SJSA1 (cell line): ENCODE data around the gene HLF. TPM values are rescaled to one million over a fixed set of nuclear protein-coding genes. Genes with fewer than 3 reads are reported as not detected.

Source experiments
- DNase-seq, 2 experiments: peaks; one replicate each; pipeline ENCODE4 v3.0.0-alpha.2; 2015 to 2020; ENCODE audit warnings: low spot score in 2 of 2, low read depth in 1 of 2
- H3K27ac ChIP-seq: fragments of 250-450 bp; sonication (Bioruptor Pico); 2 replicates; pipeline ENCODE4 v1.5.1; 2020; ENCODE audit warnings: mild to moderate bottlenecking, moderate library complexity
- H3K27me3 ChIP-seq: fragments of 250-450 bp; sonication (Bioruptor Pico); replicated peaks from 2 replicates; pipeline ENCODE4 v1.5.1; 2020; ENCODE audit warnings: mild to moderate bottlenecking, moderate library complexity
- H3K36me3 ChIP-seq: fragments of 250-450 bp; sonication (Bioruptor Pico); 2 replicates; pipeline ENCODE4 v1.5.1; 2020; ENCODE audit warnings: mild to moderate bottlenecking
- H3K4me1 ChIP-seq: fragments of 250-450 bp; sonication (Bioruptor Pico); replicated peaks from 2 replicates; pipeline ENCODE4 v1.6.1; 2021; ENCODE audit warnings: mild to moderate bottlenecking
- H3K4me3 ChIP-seq: fragments of 250-450 bp; sonication (Bioruptor Pico); 2 replicates; pipeline ENCODE4 v1.5.1; 2020; ENCODE audit warnings: mild to moderate bottlenecking
- H3K9me3 ChIP-seq: fragments of 250-450 bp; sonication (Bioruptor Pico); replicated peaks from 2 replicates; pipeline ENCODE4 v1.5.1; 2020; ENCODE audit warnings: mild to moderate bottlenecking
- total RNA-seq: library from RNA; depleted of rRNA; stranded (reverse); fragments of >200 nt; shearing (Covaris generic); gene quantifications from 2 replicates; pipeline ENCODE4 v1.2.3, GENCODE V29; 2014

Gene HLF
- total RNA-seq, 1 experiment from 2014 or later: 0.08 TPM

DNA sequence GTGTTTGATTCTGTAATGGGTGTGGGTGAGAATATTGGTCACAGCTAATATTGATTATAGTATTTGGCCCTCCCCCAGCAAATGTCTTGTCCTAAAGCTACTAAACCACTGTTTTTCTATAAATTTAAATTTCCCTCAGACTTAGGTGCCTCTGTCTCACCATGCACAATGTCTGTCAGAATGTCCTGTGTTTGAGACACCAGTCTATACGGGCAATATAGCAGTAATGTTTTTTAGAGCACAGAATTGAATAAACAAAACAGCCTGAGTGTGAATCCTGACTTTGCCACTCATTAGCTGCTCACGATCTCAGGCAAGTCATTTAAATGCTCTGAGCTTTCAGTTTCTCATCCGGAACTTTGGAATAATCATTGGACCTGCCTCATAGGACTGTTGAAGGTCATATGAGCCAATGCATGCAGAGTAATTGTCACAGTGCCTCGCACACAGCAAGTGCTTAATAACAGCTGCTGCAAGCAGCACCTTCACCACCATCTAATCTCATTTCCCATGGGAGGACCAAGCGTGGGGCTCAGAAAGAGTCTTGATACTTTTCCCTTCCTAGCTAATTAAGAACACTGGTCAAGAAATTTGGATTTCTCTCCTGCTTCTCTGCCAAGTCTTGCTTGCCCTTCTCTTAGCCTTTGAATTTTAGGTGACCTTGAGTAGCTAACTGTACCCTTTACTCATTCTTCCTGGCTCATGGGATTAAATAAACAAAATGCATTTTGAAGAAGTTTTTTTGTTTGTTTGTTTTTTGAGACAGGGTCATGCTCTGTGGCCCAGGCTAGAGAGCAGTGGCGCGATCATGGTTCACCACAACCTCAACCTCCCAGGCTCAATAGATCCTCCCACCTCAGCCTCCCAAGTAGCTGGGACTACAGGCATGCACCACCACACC is 9.8 kb downstream of the HLF start:
- Histone ChIP-seq H3K4me3 (no peak overlapping the region), H3K4me1 (no peaks in the 10 kb centered on the region), H3K27ac (no peak overlapping the region), H3K9me3 (no peaks in the 10 kb centered on the region), H3K36me3 (no peaks in the 10 kb centered on the region), H3K27me3 (peaks cover 10% of the 10 kb centered on the region; the same call in 1 of the 2 replicates)
- no peak for DNase-seq

GRCh38 chr17:55275894-55276804 is 11.4 kb downstream of the HLF start:
- Histone ChIP-seq H3K4me1 (no peaks in the 10 kb centered on the region), H3K27ac (no peak overlapping the region), H3K4me3 (no peak overlapping the region), H3K36me3 (no peaks in the 10 kb centered on the region), H3K9me3 (no peaks in the 10 kb centered on the region), H3K27me3 (0 out of 2 replicates have a peak, but pooled peaks cover 3% of the 10 kb centered on the region)
- no peak for DNase-seq

DNA sequence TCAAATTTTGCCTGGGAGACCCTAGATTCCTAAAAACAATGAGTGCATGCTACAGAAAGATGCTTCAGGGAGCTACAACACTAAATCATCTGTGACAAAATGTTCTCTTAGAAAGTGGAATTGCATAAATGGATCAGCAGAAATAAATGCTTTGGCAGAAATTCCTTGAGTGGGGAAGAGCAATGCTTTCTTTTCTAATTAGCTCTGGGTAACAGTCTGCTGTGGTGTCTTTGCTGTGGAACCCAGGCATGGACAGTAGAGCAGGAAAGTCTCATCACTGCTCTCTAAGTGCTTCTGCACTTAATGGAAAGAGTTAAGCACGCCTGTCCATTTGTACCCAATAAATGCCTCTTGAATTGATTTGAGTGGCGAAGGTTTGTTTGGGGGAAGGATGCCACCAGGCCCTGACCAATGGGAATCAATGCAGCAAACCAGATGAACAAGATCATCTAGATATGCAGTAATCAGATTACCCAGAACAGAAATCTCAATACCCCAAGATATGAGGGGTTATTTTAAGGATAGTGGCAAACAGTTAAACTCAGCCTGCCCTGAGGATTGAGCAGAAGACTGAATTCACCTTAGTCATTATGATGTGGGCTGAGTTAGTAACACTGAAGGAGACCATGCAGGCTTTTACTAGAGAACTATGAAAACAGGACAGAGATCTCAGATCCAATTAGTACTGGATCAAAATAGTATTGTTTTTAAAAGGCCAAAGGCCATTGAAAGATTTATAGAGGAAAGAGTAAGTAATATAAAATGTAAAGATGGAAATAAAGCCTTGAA is 13.6 kb downstream of the HLF start:
- H3K27ac ChIP-seq: no peak overlapping the region
- 0 out of 2 replicates have a peak, but pooled peaks cover 3% of the 10 kb centered on the region for H3K27me3 ChIP-seq
- DNase-seq: no peak
- no peak overlapping the region for H3K4me3 ChIP-seq
- no peaks in the 10 kb centered on the region for H3K9me3 ChIP-seq
- no peaks in the 10 kb centered on the region for H3K4me1 ChIP-seq
- no peaks in the 10 kb centered on the region for H3K36me3 ChIP-seq

GRCh38 chr17:55279203-55279602 is 14.4 kb downstream of the HLF start:
- no peak overlapping the region for H3K27ac ChIP-seq
- DNase-seq: no peak
- no peaks in the 10 kb centered on the region for H3K9me3 ChIP-seq
- 0 out of 2 replicates have a peak, but pooled peaks cover 3% of the 10 kb centered on the region for H3K27me3 ChIP-seq
- H3K4me1 ChIP-seq: no peaks in the 10 kb centered on the region
- H3K4me3 ChIP-seq: no peak overlapping the region
- H3K36me3 ChIP-seq: no peaks in the 10 kb centered on the region

DNA sequence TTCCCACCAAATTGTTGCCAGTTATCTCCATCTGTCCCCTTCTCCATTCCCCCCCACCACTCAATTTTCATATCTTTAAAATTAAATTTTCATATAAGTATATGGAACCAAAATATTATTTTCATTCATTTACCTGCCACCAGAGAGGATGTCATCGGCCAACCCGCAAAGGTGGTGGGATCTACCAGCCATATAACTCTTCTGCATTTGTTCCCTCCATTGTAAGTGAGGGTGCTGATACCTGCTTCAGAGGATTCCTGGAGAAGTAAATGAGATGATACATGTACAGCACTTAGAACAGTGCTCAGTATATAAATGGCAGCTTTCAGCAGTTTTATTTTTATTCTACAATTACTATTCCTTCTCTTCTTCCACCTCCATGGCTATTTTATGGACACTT is 15.0 kb downstream of the HLF start:
- Histone ChIP-seq H3K27me3 (no peaks in the 10 kb centered on the region), H3K36me3 (no peaks in the 10 kb centered on the region), H3K9me3 (no peaks in the 10 kb centered on the region), H3K4me3 (no peak overlapping the region), H3K4me1 (no peaks in the 10 kb centered on the region), H3K27ac (no peak overlapping the region)
- no peak for DNase-seq

DNA sequence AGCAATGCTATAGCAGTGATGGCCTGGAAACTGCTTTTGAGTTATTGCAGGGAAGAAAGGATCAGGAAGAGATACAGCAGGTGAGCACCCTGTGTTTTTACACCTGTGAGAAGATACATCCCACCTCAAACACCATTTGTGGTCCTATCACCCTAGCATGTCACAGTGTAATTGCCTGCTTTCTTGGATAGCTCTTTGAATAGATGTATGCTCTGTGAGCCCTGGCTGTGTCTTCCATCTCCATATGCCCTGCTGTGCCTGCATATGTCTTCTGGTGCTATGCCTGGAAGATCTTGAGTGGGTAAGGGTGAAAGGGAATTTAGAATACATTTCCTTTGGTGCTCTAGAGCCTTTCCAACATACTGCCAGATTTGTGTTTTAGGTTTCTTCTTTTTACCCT is 15.5 kb downstream of the HLF start:
- Histone ChIP-seq H3K27ac (no peak overlapping the region), H3K27me3 (no peaks in the 10 kb centered on the region), H3K4me3 (no peak overlapping the region), H3K9me3 (no peaks in the 10 kb centered on the region), H3K36me3 (no peaks in the 10 kb centered on the region), H3K4me1 (no peaks in the 10 kb centered on the region)
- DNase-seq: no peak

DNA sequence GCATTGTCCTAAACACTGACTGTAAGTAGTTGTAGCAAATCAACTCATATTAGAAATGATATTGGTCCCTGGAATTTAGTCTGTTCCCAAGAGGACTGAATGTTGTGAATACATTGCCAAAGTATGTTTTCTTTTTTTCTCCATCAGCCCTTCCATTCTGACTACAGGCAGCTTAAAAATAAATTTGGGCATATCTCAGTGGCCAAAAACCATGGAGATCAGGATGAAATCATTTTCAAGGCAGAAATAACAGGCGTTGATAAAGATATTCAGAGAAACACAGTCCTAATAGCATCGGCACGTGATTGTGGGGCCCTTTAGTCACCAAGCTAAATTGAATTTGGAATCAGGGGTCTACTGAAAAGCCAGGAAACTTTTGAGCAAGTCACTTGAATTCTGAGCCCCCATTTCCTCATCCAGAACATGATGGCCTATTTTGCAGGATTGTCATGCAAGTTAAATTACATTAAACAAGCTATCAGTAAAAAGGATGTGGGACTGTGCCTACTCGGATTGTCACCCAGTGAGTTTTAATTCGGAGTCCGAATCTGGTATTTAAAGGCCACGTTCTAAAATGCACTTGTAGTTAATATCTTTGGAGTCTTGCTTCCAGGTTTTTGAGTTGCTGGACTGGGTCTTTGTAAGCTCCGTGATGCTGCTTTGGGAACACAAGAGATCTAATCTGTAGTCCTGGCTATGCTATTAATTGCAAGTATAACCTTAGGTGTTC is 17.1 kb downstream of the HLF start:
- no peaks in the 10 kb centered on the region for H3K36me3 ChIP-seq
- H3K9me3 ChIP-seq: no peaks in the 10 kb centered on the region
- H3K27ac ChIP-seq: no peak overlapping the region
- no peaks in the 10 kb centered on the region for H3K27me3 ChIP-seq
- no peak for DNase-seq
- no peaks in the 10 kb centered on the region for H3K4me1 ChIP-seq
- no peak overlapping the region for H3K4me3 ChIP-seq

- no peak overlapping the region for H3K27ac ChIP-seq
Measured at GRCh38 chr17:55282379-55282702, 17.6 kb downstream of the HLF start.

DNA sequence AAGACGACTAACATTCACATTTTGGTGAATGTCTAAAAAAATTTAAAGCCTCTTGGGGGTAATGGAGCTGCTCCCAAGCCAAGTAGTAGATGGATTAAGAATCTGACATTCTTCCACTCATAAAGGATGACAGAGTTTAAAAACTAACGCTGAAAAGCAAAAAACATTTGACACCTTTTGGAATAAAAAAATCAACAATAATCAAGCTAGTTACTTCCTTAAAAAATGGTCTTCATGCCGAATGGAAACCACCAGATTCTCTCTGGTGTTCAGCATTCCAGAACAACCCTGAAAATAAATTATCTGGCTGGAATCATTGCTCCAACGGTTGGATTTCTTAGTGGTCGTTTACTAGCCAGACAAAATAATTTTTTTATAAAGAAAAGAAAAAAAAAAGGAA is 18.0 kb downstream of the HLF start:
- no peak for DNase-seq
- Histone ChIP-seq H3K4me1 (no peaks in the 10 kb centered on the region), H3K36me3 (no peaks in the 10 kb centered on the region), H3K27me3 (no peaks in the 10 kb centered on the region), H3K27ac (no peak overlapping the region), H3K9me3 (no peaks in the 10 kb centered on the region), H3K4me3 (no peak overlapping the region)

More at GRCh38 chr17:55282379-55282702, 17.6 kb downstream of the HLF start:
- no peaks in the 10 kb centered on the region for H3K36me3 ChIP-seq
- no peaks in the 10 kb centered on the region for H3K27me3 ChIP-seq
- DNase-seq: no peak
- no peaks in the 10 kb centered on the region for H3K9me3 ChIP-seq
- H3K4me1 ChIP-seq: no peaks in the 10 kb centered on the region
- H3K4me3 ChIP-seq: no peak overlapping the region

DNA sequence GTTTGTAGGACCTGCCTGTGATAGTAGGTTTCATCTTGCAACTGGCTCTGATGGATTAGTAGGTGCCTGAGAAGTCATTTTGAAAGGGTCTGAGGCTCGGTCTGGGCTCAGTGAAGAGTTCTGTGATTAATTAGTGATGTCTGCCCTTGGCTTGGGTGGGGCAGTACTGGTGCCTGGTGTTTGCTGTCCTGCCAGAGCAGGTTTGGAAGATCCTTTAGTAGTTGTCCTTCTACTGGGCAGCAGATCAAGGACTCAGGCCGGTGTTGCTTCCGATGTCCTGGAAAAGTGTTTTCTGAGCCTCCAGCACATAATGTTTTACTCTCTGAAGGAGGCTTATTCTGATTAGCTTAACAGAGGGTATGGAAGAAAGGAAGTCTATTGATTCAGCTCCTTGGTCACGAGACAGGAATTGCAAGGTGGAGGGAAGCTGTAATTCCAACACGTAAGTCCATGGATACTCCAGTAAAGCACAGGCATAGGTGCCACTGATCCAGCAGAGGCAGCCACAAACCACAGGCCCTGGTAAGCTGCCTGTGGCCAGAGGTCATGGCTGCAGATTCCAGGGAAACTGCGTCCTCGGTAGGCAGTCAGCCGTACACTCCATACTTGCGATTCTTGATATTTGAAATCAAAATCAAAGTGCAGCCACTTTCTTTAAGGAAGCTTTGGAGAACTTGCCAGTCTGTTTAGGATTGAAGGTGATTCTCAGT is 18.7 kb downstream of the HLF start:
- Histone ChIP-seq H3K27ac (no peak overlapping the region), H3K9me3 (no peaks in the 10 kb centered on the region), H3K4me1 (no peaks in the 10 kb centered on the region), H3K27me3 (no peaks in the 10 kb centered on the region), H3K36me3 (no peaks in the 10 kb centered on the region), H3K4me3 (no peak overlapping the region)
- no peak for DNase-seq

DNA sequence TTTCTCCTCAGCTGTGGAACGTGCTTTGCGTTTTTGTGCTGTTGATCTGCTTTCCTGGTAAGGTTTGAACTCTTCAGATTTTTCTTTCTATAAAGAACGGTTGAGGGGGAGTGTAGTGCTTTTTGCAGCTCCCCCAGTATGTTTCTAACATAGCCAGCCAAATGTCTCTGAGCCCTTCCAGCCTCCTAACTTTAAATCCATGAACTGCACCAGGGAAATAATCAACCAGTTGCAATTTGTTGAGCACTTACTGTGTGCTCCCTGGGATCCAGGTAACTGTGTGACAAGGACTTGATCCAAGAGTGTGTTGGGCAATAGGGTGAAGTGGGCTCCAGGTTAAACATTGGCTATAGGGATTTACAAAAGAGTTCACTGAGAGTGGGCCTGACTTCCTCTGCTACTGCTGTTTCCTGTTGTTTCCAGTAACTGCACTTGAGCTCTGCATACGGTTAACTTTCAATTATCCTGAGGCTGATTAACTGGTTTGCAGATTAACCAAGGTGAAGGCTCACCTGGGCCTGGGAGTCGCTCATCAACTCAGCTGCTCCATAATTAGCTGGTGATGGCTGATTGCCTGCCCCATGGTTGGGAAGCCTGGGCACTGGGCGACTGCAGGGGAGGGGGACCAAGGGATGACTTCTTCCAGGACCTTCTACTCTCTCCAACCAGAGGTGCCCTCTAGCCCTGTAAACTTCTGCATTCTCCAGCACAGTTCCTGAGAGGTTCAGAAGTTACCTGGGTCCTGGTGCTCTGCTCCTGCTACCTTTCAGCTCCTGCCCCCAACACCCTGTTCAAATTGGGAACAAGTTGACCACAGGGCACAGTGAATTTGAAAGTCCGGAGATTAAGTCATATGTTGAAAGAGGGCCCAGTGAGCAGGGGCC is 19.5 kb downstream of the HLF start:
- no peak for DNase-seq
- H3K4me1 ChIP-seq: no peaks in the 10 kb centered on the region
- no peaks in the 10 kb centered on the region for H3K27me3 ChIP-seq
- no peak overlapping the region for H3K27ac ChIP-seq
- H3K4me3 ChIP-seq: no peak overlapping the region
- no peaks in the 10 kb centered on the region for H3K9me3 ChIP-seq
- H3K36me3 ChIP-seq: no peaks in the 10 kb centered on the region

DNA sequence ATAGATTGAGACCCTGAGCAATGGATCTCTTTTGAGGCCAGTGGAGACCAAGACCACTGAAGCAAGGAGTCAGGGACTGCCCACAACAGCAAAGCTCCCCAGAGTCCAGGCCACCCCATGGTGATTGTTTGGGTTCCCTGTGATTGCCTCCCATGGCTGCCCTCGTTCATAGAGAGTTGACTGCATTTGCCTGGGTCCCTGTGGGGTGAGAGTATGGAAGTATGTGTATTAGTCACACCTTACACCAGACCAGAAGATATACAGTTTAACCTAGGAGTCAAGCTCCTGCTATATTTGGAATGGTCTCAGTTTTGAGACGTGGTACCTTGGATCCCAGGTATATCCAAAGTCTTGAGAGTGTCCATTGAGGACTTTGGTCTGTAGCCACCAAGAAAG is 20.2 kb downstream of the HLF start:
- H3K9me3 ChIP-seq: no peaks in the 10 kb centered on the region
- H3K27ac ChIP-seq: no peak overlapping the region
- H3K36me3 ChIP-seq: no peaks in the 10 kb centered on the region
- no peaks in the 10 kb centered on the region for H3K4me1 ChIP-seq
- H3K27me3 ChIP-seq: no peaks in the 10 kb centered on the region
- H3K4me3 ChIP-seq: no peak overlapping the region
- DNase-seq: no peak
